ENCODE measurements around the gene JOSD1.

The JOSD1 gene

GRCh38 chr22:38731703-38732161 is 31.0 kb upstream of the JOSD1 start:
- DNase-seq = no peak
- no peak overlapping the region for H3K9ac ChIP-seq (ENCODE audit: low read length)
- H4K5ac ChIP-seq (ENCODE audit: low read length) = no peak overlapping the region
- H3K27me3 ChIP-seq (ENCODE audit: insufficient read depth, low read length, poor library complexity) = no peaks in the 10 kb centered on the region
- no peak overlapping the region for H2AK5ac ChIP-seq (ENCODE audit: low read length)
- H3K4me2 ChIP-seq (ENCODE audit: low read length) = no peak overlapping the region
- H3K27ac ChIP-seq (ENCODE audit: low read depth, low read length) = no peak overlapping the region
- no peak overlapping the region for H3K4me3 ChIP-seq (ENCODE audit: low read length)
- no peak overlapping the region for H4K8ac ChIP-seq (ENCODE audit: low read depth, low read length)
- no peak overlapping the region for H2BK120ac ChIP-seq (ENCODE audit: low read depth, low read length)
- no peak overlapping the region for H3K23ac ChIP-seq (ENCODE audit: low read length)
- no peak overlapping the region for H3K4ac ChIP-seq (ENCODE audit: low read depth, low read length)
- no peaks in the 10 kb centered on the region for H3K79me1 ChIP-seq (ENCODE audit: low read length)
- no peaks in the 10 kb centered on the region for H3K79me2 ChIP-seq (ENCODE audit: control insufficient read depth, insufficient read depth, low read length)
- no peak overlapping the region for H2BK15ac ChIP-seq (replicated peaks; ENCODE audit: low read depth)
- no peak overlapping the region for H3K18ac ChIP-seq (ENCODE audit: low read length)
- H3K4me1 ChIP-seq (ENCODE audit: control insufficient read depth, low read depth, low read length) = no peaks in the 10 kb centered on the region
- H3K36me3 ChIP-seq (ENCODE audit: control insufficient read depth, insufficient read depth, low read length) = peaks cover 14% of the 10 kb centered on the region
- no peak overlapping the region for H3K56ac ChIP-seq (ENCODE audit: low read length)
- no peak overlapping the region for H2BK5ac ChIP-seq (ENCODE audit: low read length)
- no CpG with 5 or more reads among the region's 6 CpGs for WGBS (ENCODE audit: extremely low coverage, insufficient coverage, low lambda C conversion rate)

GRCh38 chr22:38730411-38730871 is 29.7 kb upstream of the JOSD1 start:
- Histone ChIP-seq H2BK5ac (ENCODE audit: low read length) (no peak overlapping the region), H3K4me1 (ENCODE audit: control insufficient read depth, low read depth, low read length) (no peaks in the 10 kb centered on the region), H4K5ac (ENCODE audit: low read length) (no peak overlapping the region), H2AK5ac (ENCODE audit: low read length) (no peak overlapping the region), H3K23ac (ENCODE audit: low read length) (no peak overlapping the region), H3K79me2 (ENCODE audit: control insufficient read depth, insufficient read depth, low read length) (no peaks in the 10 kb centered on the region), H2BK15ac (replicated peaks; ENCODE audit: low read depth) (no peak overlapping the region), H2BK120ac (ENCODE audit: low read depth, low read length) (no peak overlapping the region), H3K9ac (ENCODE audit: low read length) (no peak overlapping the region), H3K27ac (ENCODE audit: low read depth, low read length) (no peak overlapping the region), H3K36me3 (ENCODE audit: control insufficient read depth, insufficient read depth, low read length) (peaks cover 19% of the 10 kb centered on the region), H4K8ac (ENCODE audit: low read depth, low read length) (no peak overlapping the region), H3K18ac (ENCODE audit: low read length) (no peak overlapping the region), H3K27me3 (ENCODE audit: insufficient read depth, low read length, poor library complexity) (no peaks in the 10 kb centered on the region), H3K79me1 (ENCODE audit: low read length) (no peaks in the 10 kb centered on the region), H3K56ac (ENCODE audit: low read length) (no peak overlapping the region), H3K4me2 (ENCODE audit: low read length) (no peak overlapping the region), H3K4ac (ENCODE audit: low read depth, low read length) (no peak overlapping the region), H3K4me3 (ENCODE audit: low read length) (no peak overlapping the region)
- DNase-seq = no peak
- WGBS (ENCODE audit: extremely low coverage, insufficient coverage, low lambda C conversion rate) = no CpG with 5 or more reads among the region's 13 CpGs

- H3K4me3 ChIP-seq (ENCODE audit: low read length) = no peak overlapping the region
- no peak overlapping the region for H3K27ac ChIP-seq (ENCODE audit: low read depth, low read length)
- no CpG with 5 or more reads among the region's 6 CpGs for WGBS (ENCODE audit: extremely low coverage, insufficient coverage, low lambda C conversion rate)
- H3K18ac ChIP-seq (ENCODE audit: low read length) = no peak overlapping the region
- H4K8ac ChIP-seq (ENCODE audit: low read depth, low read length) = no peak overlapping the region
- no peaks in the 10 kb centered on the region for H3K79me2 ChIP-seq (ENCODE audit: control insufficient read depth, insufficient read depth, low read length)
- H2BK5ac ChIP-seq (ENCODE audit: low read length) = no peak overlapping the region
- H3K27me3 ChIP-seq (ENCODE audit: insufficient read depth, low read length, poor library complexity) = no peaks in the 10 kb centered on the region
- no peaks in the 10 kb centered on the region for H3K79me1 ChIP-seq (ENCODE audit: low read length)
- H3K4ac ChIP-seq (ENCODE audit: low read depth, low read length) = no peak overlapping the region
- no peak overlapping the region for H3K4me2 ChIP-seq (ENCODE audit: low read length)
- no peak overlapping the region for H3K9ac ChIP-seq (ENCODE audit: low read length)
- no peak overlapping the region for H4K5ac ChIP-seq (ENCODE audit: low read length)
- no peak overlapping the region for H3K23ac ChIP-seq (ENCODE audit: low read length)
- H3K56ac ChIP-seq (ENCODE audit: low read length) = no peak overlapping the region
- H3K36me3 ChIP-seq (ENCODE audit: control insufficient read depth, insufficient read depth, low read length) = peaks cover 19% of the 10 kb centered on the region
- H2AK5ac ChIP-seq (ENCODE audit: low read length) = no peak overlapping the region
- no peak overlapping the region for H2BK120ac ChIP-seq (ENCODE audit: low read depth, low read length)
- H2BK15ac ChIP-seq (replicated peaks; ENCODE audit: low read depth) = no peak overlapping the region
- H3K4me1 ChIP-seq (ENCODE audit: control insufficient read depth, low read depth, low read length) = no peaks in the 10 kb centered on the region
- DNase-seq = no peak
These were observed 29.2 kb upstream of the JOSD1 start for GRCh38 chr22:38729946-38730345.

- H2AK5ac ChIP-seq (ENCODE audit: low read length) = no peak overlapping the region
- H2BK120ac ChIP-seq (ENCODE audit: low read depth, low read length) = no peak overlapping the region
- H3K4me2 ChIP-seq (ENCODE audit: low read length) = no peak overlapping the region
- H3K56ac ChIP-seq (ENCODE audit: low read length) = no peak overlapping the region
- no peak overlapping the region for H4K8ac ChIP-seq (ENCODE audit: low read depth, low read length)
- no peak overlapping the region for H4K5ac ChIP-seq (ENCODE audit: low read length)
- no peak for DNase-seq
- no peak overlapping the region for H2BK5ac ChIP-seq (ENCODE audit: low read length)
- no peaks in the 10 kb centered on the region for H3K4me1 ChIP-seq (ENCODE audit: control insufficient read depth, low read depth, low read length)
- no peaks in the 10 kb centered on the region for H3K79me2 ChIP-seq (ENCODE audit: control insufficient read depth, insufficient read depth, low read length)
- no peak overlapping the region for H3K4ac ChIP-seq (ENCODE audit: low read depth, low read length)
- H2BK15ac ChIP-seq (replicated peaks; ENCODE audit: low read depth) = no peak overlapping the region
- H3K79me1 ChIP-seq (ENCODE audit: low read length) = no peaks in the 10 kb centered on the region
- H3K9ac ChIP-seq (ENCODE audit: low read length) = no peak overlapping the region
- no peak overlapping the region for H3K18ac ChIP-seq (ENCODE audit: low read length)
- H3K23ac ChIP-seq (ENCODE audit: low read length) = no peak overlapping the region
- no CpG with 5 or more reads among the region's 18 CpGs for WGBS (ENCODE audit: extremely low coverage, insufficient coverage, low lambda C conversion rate)
- H3K4me3 ChIP-seq (ENCODE audit: low read length) = no peak overlapping the region
- H3K27ac ChIP-seq (ENCODE audit: low read depth, low read length) = no peak overlapping the region
- H3K36me3 ChIP-seq (ENCODE audit: control insufficient read depth, insufficient read depth, low read length) = peaks cover 22% of the 10 kb centered on the region
- no peaks in the 10 kb centered on the region for H3K27me3 ChIP-seq (ENCODE audit: insufficient read depth, low read length, poor library complexity)
These were observed 28.4 kb upstream of the JOSD1 start for GRCh38 chr22:38728871-38729796.

- Histone ChIP-seq H3K9ac (ENCODE audit: low read length) (no peak overlapping the region), H2AK5ac (ENCODE audit: low read length) (no peak overlapping the region), H3K36me3 (ENCODE audit: control insufficient read depth, insufficient read depth, low read length) (peaks cover 23% of the 10 kb centered on the region), H3K79me1 (ENCODE audit: low read length) (no peaks in the 10 kb centered on the region), H4K8ac (ENCODE audit: low read depth, low read length) (no peak overlapping the region), H3K4ac (ENCODE audit: low read depth, low read length) (no peak overlapping the region), H3K56ac (ENCODE audit: low read length) (no peak overlapping the region), H2BK120ac (ENCODE audit: low read depth, low read length) (no peak overlapping the region), H3K18ac (ENCODE audit: low read length) (no peak overlapping the region), H3K23ac (ENCODE audit: low read length) (no peak overlapping the region), H3K27me3 (ENCODE audit: insufficient read depth, low read length, poor library complexity) (no peaks in the 10 kb centered on the region), H3K4me3 (ENCODE audit: low read length) (no peak overlapping the region), H3K27ac (ENCODE audit: low read depth, low read length) (no peak overlapping the region), H3K79me2 (ENCODE audit: control insufficient read depth, insufficient read depth, low read length) (no peaks in the 10 kb centered on the region), H3K4me2 (ENCODE audit: low read length) (no peak overlapping the region), H2BK15ac (replicated peaks; ENCODE audit: low read depth) (no peak overlapping the region), H4K5ac (ENCODE audit: low read length) (no peak overlapping the region), H3K4me1 (ENCODE audit: control insufficient read depth, low read depth, low read length) (no peaks in the 10 kb centered on the region), H2BK5ac (ENCODE audit: low read length) (no peak overlapping the region)
- no peak for DNase-seq
- WGBS (ENCODE audit: extremely low coverage, insufficient coverage, low lambda C conversion rate) = no CpG with 5 or more reads among the region's 15 CpGs
These were observed 27.0 kb upstream of the JOSD1 start for GRCh38 chr22:38727530-38728451.
